ENCODE results near the gene RPS2.

Gene RPS2

GRCh38 chr16:1979271-1980029 is 14.8 kb upstream of the RPS2 start:
- H3K4me1 ChIP-seq: peaks cover 3% of the 10 kb centered on the region; the same call in 1 of the 2 replicates
- H3K27me3 ChIP-seq: peaks cover 13% of the 10 kb centered on the region; the same call in 1 of the 2 replicates
- no peak for TF ChIP-seq CTCF (IDR thresholded peaks at IDR 0.05; ENCODE audit: low read depth, low read length)
- H3K9me3 ChIP-seq: no peaks in the 10 kb centered on the region
- H3K4me3 ChIP-seq (ENCODE audit: low read depth, low read length): no peak overlapping the region
- no peak for DNase-seq
- H3K36me3 ChIP-seq: peaks cover 39% of the 10 kb centered on the region

DNA sequence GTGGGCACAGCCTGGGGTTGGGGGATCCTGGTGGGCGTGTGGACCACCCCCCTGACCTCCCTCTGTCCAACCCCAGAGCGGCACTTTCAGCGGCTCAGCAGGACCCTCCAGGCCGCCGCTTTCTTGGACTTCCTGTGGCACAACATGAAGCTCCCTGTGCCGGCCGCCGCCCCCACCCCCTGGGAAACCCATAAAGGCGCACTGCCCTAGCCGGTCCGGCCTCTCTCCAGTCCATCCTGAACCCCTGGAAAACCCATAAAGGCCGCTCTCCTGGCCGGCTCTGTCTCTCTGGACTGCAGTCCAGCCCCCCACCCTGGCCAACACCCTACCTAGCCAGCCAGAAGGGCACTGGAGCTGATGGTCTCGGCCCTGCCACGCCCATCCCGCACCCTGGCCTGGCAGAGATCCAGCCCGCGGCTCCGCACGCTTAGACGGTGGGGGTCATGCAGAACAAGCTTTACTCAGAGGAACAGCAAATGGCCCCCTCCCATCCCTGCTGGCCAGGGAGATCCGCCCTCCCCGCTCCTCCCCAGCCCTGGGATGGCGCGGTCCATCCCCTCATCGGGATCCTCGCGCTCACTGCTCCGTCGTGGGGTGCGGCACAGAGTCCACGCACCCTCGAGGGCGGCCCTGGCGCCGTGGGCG is 14.0 kb upstream of the RPS2 start:
- Histone ChIP-seq H3K36me3 (peaks cover 48% of the 10 kb centered on the region), H3K27me3 (peaks cover 13% of the 10 kb centered on the region; the same call in 1 of the 2 replicates), H3K4me1 (peaks cover 3% of the 10 kb centered on the region; the same call in 1 of the 2 replicates), H3K9me3 (no peaks in the 10 kb centered on the region), H3K4me3 (ENCODE audit: low read depth, low read length) (no peak overlapping the region)
- DNase-seq: no peak
- no peak for TF ChIP-seq CTCF (IDR thresholded peaks at IDR 0.05; ENCODE audit: low read depth, low read length)

GRCh38 chr16:1977875-1978268 is 13.2 kb upstream of the RPS2 start:
- no peak for TF ChIP-seq CTCF (IDR thresholded peaks at IDR 0.05; ENCODE audit: low read depth, low read length)
- H3K27me3 ChIP-seq: peaks cover 13% of the 10 kb centered on the region; the same call in 1 of the 2 replicates
- H3K4me3 ChIP-seq (ENCODE audit: low read depth, low read length): no peak overlapping the region
- DNase-seq: no peak
- no peaks in the 10 kb centered on the region for H3K9me3 ChIP-seq
- peaks cover under 1% of the 10 kb centered on the region; the same call in 1 of the 2 replicates for H3K4me1 ChIP-seq
- H3K36me3 ChIP-seq: peaks cover 49% of the 10 kb centered on the region

GRCh38 chr16:1976951-1977874 is 12.6 kb upstream of the RPS2 start:
- TF ChIP-seq CTCF (IDR thresholded peaks at IDR 0.05; ENCODE audit: low read depth, low read length): no peak
- no peaks in the 10 kb centered on the region for H3K9me3 ChIP-seq
- peaks cover 49% of the 10 kb centered on the region for H3K36me3 ChIP-seq
- peaks cover 13% of the 10 kb centered on the region; the same call in 1 of the 2 replicates for H3K27me3 ChIP-seq
- H3K4me3 ChIP-seq (ENCODE audit: low read depth, low read length): no peak overlapping the region
- H3K4me1 ChIP-seq: no peaks in the 10 kb centered on the region
- no peak for DNase-seq

DNA sequence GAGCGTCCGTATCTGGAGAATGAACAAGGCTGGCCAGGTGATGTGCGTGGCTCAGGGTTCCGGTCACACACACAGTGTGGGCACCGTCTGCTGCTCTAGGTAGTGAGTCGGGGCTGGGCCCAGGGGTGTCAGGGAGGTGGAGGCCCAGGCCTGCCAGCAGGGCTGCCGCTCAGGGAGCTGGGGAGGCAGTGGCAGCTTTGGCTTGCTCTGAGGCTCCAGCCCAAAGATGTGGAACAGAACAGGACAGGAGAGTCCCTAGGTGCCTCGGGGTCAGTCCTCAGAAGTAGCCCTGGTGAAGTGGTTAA is 11.5 kb upstream of the RPS2 start:
- no peak for TF ChIP-seq CTCF (IDR thresholded peaks at IDR 0.05; ENCODE audit: low read depth, low read length)
- Histone ChIP-seq H3K4me1 (no peaks in the 10 kb centered on the region), H3K4me3 (ENCODE audit: low read depth, low read length) (no peak overlapping the region), H3K36me3 (peaks cover 49% of the 10 kb centered on the region), H3K27me3 (peaks cover 11% of the 10 kb centered on the region; the same call in 1 of the 2 replicates), H3K9me3 (no peaks in the 10 kb centered on the region)
- no peak for DNase-seq

Measured in BE2C (cell line).